H9 (cell line): ENCODE measurements around the gene COLQ. TPM values are rescaled to one million over a fixed set of nuclear protein-coding genes. Genes with fewer than 3 reads are reported as not detected.

Experiments
- DNase-seq: peaks from one replicate; pipeline ENCODE4 v3.0.0-alpha.2; 2017
- H2AFZ ChIP-seq: one replicate; pipeline ENCODE4 v1.6.1; 2013; ENCODE audit warnings: mild to moderate bottlenecking, low read length, control low read depth, moderate library complexity
- H2AK5ac ChIP-seq: 2 replicates; pipeline ENCODE4 v1.6.1; 2013; ENCODE audit warnings: low read length, control low read depth, mixed read lengths; ENCODE audit not compliant: insufficient read length
- H2BK120ac ChIP-seq: one replicate; pipeline ENCODE4 v1.6.1; 2013; ENCODE audit warnings: low read depth, mild to moderate bottlenecking, low read length, control low read depth, inconsistent platforms; ENCODE audit not compliant: poor library complexity, severe bottlenecking
- H2BK12ac ChIP-seq: 2 replicates; pipeline ENCODE4 v1.6.1; 2013; ENCODE audit warnings: low read length, control low read depth, mixed read lengths, low read depth; ENCODE audit not compliant: insufficient read length
- H2BK15ac ChIP-seq: 2 replicates; pipeline ENCODE4 v1.6.1; 2013; ENCODE audit warnings: low read depth, low read length, control low read depth
- H2BK20ac ChIP-seq: one replicate; pipeline ENCODE4 v1.6.1; 2013; ENCODE audit warnings: low read depth, mild to moderate bottlenecking, low read length, control low read depth, inconsistent platforms; ENCODE audit not compliant: poor library complexity, severe bottlenecking
- H2BK5ac ChIP-seq: 2 replicates; pipeline ENCODE4 v1.6.1; 2013; ENCODE audit warnings: low read length, control low read depth, mixed read lengths; ENCODE audit not compliant: insufficient read length
- H3K14ac ChIP-seq: 2 replicates; pipeline ENCODE4 v1.6.1; 2013; ENCODE audit warnings: low read length, control low read depth; ENCODE audit not compliant: insufficient read depth
- H3K18ac ChIP-seq: 2 replicates; pipeline ENCODE4 v1.6.1; 2013; ENCODE audit warnings: low read depth, mild to moderate bottlenecking, mixed read lengths, low read length, control low read depth; ENCODE audit not compliant: insufficient read length
- H3K23ac ChIP-seq: 2 replicates; pipeline ENCODE4 v1.6.1; 2013; ENCODE audit warnings: low read length, control low read depth, mixed read lengths, low read depth; ENCODE audit not compliant: insufficient read length
- H3K23me2 ChIP-seq: 2 replicates; pipeline ENCODE4 v1.6.1; 2013; ENCODE audit warnings: low read depth, mild to moderate bottlenecking, mixed read lengths, low read length, control low read depth; ENCODE audit not compliant: insufficient read length, poor library complexity, severe bottlenecking
- H3K27ac ChIP-seq: 2 replicates; pipeline ENCODE4 v1.5.1; 2013; ENCODE audit warnings: low read length, control low read depth, mixed read lengths, low read depth; ENCODE audit not compliant: insufficient read length
- H3K27me3 ChIP-seq: 2 replicates; pipeline ENCODE4 v1.6.1; 2013; ENCODE audit warnings: low read length, control low read depth, inconsistent platforms; ENCODE audit not compliant: insufficient read depth
- H3K4ac ChIP-seq: 2 replicates; pipeline ENCODE4 v1.6.1; 2013; ENCODE audit warnings: low read depth, mild to moderate bottlenecking, control low read depth, inconsistent platforms, low read length, moderate library complexity
- H3K4me1 ChIP-seq: 2 replicates; pipeline ENCODE4 v1.6.1; 2013; ENCODE audit warnings: low read length, control low read depth, inconsistent platforms; ENCODE audit not compliant: insufficient read depth
- H3K4me2 ChIP-seq: 2 replicates; pipeline ENCODE4 v1.6.1; 2013; ENCODE audit warnings: low read length, control low read depth, mixed read lengths; ENCODE audit not compliant: insufficient read length, insufficient read depth
- H3K56ac ChIP-seq: 2 replicates; pipeline ENCODE4 v1.6.1; 2013; ENCODE audit warnings: low read depth, mild to moderate bottlenecking, mixed read lengths, low read length, control low read depth; ENCODE audit not compliant: insufficient read length
- H3K79me1 ChIP-seq: 2 replicates; pipeline ENCODE4 v1.6.1; 2013; ENCODE audit warnings: low read depth, mild to moderate bottlenecking, moderate library complexity, low read length, control low read depth, inconsistent platforms; ENCODE audit not compliant: insufficient read depth, poor library complexity, severe bottlenecking
- H3K79me2 ChIP-seq: 2 replicates; pipeline ENCODE4 v1.6.1; 2013; ENCODE audit warnings: low read length, control low read depth, inconsistent platforms; ENCODE audit not compliant: insufficient read depth
- H3K9ac ChIP-seq: 2 replicates; pipeline ENCODE4 v1.6.1; 2013; ENCODE audit warnings: low read length, control low read depth, mixed read lengths; ENCODE audit not compliant: insufficient read length; ENCODE audit errors: extremely low read depth
- H3K9me3 ChIP-seq: one replicate; pipeline ENCODE4 v1.6.1; 2013; ENCODE audit warnings: low read depth, low read length, inconsistent platforms; ENCODE audit not compliant: control insufficient read depth
- H3T11ph ChIP-seq: one replicate; pipeline ENCODE4 v1.6.1; 2013; ENCODE audit warnings: mild to moderate bottlenecking, low read length, control low read depth, inconsistent platforms
- H4K20me1 ChIP-seq: one replicate; pipeline ENCODE4 v1.6.1; 2013; ENCODE audit not compliant: control insufficient read depth, insufficient read length, insufficient read depth
- H4K5ac ChIP-seq: 2 replicates; pipeline ENCODE4 v1.6.1; 2013; ENCODE audit warnings: low read depth, mild to moderate bottlenecking, mixed read lengths, low read length, control low read depth; ENCODE audit not compliant: insufficient read length
- H4K8ac ChIP-seq: replicated peaks from 2 replicates; pipeline ENCODE4 v1.6.1; 2013; ENCODE audit warnings: low read length, control low read depth, mixed read lengths, low read depth; ENCODE audit not compliant: insufficient read length
- H4K91ac ChIP-seq: 2 replicates; pipeline ENCODE4 v1.6.1; 2013; ENCODE audit warnings: low read depth, mild to moderate bottlenecking, moderate library complexity, mixed read lengths, low read length, control low read depth; ENCODE audit not compliant: insufficient read length
- H3K27ac Mint-ChIP-seq, 3 experiments: 2 replicates in 2 of 3; 3 replicates in 1 of 3; pipeline ENCODE4 v1.8.0; 2020 to 2021; ENCODE audit warnings: mixed read lengths in 3 of 3, mild to moderate bottlenecking in 1 of 3, moderate library complexity in 1 of 3
- H3K27me3 Mint-ChIP-seq: 2 replicates; pipeline ENCODE4 v1.8.0; 2021; ENCODE audit warnings: low read depth, mild to moderate bottlenecking, moderate library complexity, mixed read lengths
- H3K36me3 Mint-ChIP-seq, 3 experiments: 2 replicates in 2 of 3; 3 replicates in 1 of 3; pipeline ENCODE4 v1.8.0; 2020 to 2021; ENCODE audit warnings: low read depth in 3 of 3, mixed read lengths in 3 of 3; ENCODE audit not compliant: insufficient read depth in 1 of 3
- H3K4me1 Mint-ChIP-seq, 2 experiments: 2 replicates each; pipeline ENCODE4 v1.8.0; 2020; ENCODE audit warnings: mixed read lengths in 2 of 2
- H3K4me3 Mint-ChIP-seq, 2 experiments: 2 replicates in 1 of 2; 3 replicates in 1 of 2; pipeline ENCODE4 v1.8.0; 2020 to 2021; ENCODE audit warnings: mild to moderate bottlenecking in 2 of 2, mixed read lengths in 2 of 2, moderate library complexity in 1 of 2
- H3K9me3 Mint-ChIP-seq, 2 experiments: 2 replicates in 1 of 2; 3 replicates in 1 of 2; pipeline ENCODE4 v1.8.0; 2020; ENCODE audit warnings: mild to moderate bottlenecking in 2 of 2, mixed read lengths in 2 of 2, moderate library complexity in 1 of 2
- WGBS: extraction: QIAGEN DNeasy Blood & Tissue Kit; methylation state at CpG from one replicate; pipeline ENCODE4 v1.1.7; 2013; ENCODE audit warnings: missing lambda C conversion rate, low lambda C conversion rate, mixed read lengths; ENCODE audit not compliant: insufficient read length; ENCODE audit errors: extremely low coverage; 5-methylcytosine and 5-hydroxymethylcytosine counted together
- total RNA-seq: library from RNA; stranded (reverse); gene quantifications from 2 replicates; pipeline ENCODE4 v1.2.1, GENCODE V29; 2021
- TF ChIP-seq, protein P1 (sequence below): fragments of 200-600 bp; sonication (generic); conservative IDR thresholded peaks from 3 replicates; pipeline ENCODE4 v1.8.0; 2021; ENCODE audit warnings: antibody characterized with exemption, mild to moderate bottlenecking

Gene COLQ
- total RNA-seq, 1 experiment from 2014 or later, result 0.61 TPM

DNA sequence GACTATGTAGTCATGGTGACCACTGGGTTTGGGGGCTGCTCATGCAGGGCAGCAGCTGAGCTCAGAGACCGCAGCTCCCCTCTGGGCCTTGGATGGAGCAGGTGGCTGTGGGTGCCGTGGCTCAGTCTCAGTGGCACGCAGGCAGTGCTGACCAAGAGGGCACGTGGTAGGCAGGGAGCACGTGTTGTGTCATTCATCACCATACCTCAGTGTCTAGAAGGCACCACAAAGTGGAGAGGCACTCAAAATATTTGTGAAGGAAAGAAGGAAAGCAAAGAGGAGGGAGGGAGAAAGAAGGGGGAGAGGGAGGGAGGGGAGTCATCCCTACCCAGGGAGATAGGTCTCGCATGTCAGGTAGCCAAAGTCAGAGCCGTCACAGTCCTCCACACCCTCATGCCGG lies 68.0 kb downstream of the COLQ start:
- H3T11ph ChIP-seq, result no peak overlapping the region
- H2BK15ac ChIP-seq, result no peak overlapping the region
- no peaks in the 10 kb centered on the region for H3K23me2 ChIP-seq
- H3K14ac ChIP-seq, result no peak overlapping the region; the same call in 1 of the 2 replicates
- H3K9me3 Mint-ChIP-seq, result no peaks in the 10 kb centered on the region
- no peak overlapping the region for H3K9ac ChIP-seq
- H3K79me2 ChIP-seq, result no peaks in the 10 kb centered on the region
- H3K4me3 Mint-ChIP-seq, result no peak overlapping the region
- no peak overlapping the region for H2BK120ac ChIP-seq
- H2BK20ac ChIP-seq, result no peak overlapping the region
- H2AFZ ChIP-seq, result no peak overlapping the region
- H3K4ac ChIP-seq, result no peak overlapping the region
- no peak overlapping the region for H3K4me2 ChIP-seq
- WGBS, result no CpG with 5 or more reads among the region's 8 CpGs
- no peaks in the 10 kb centered on the region for H3K36me3 Mint-ChIP-seq
- no peaks in the 10 kb centered on the region for H3K4me1 ChIP-seq
- no peaks in the 10 kb centered on the region for H3K79me1 ChIP-seq
- no peak overlapping the region for H2AK5ac ChIP-seq
- H3K56ac ChIP-seq, result no peak overlapping the region
- H3K27me3 Mint-ChIP-seq, result no peaks in the 10 kb centered on the region; the same call in 1 of the 2 replicates
- no peak overlapping the region for H3K18ac ChIP-seq
- no peak for DNase-seq
- H3K27me3 ChIP-seq, result no peaks in the 10 kb centered on the region
- no peak overlapping the region for H4K91ac ChIP-seq
- H3K23ac ChIP-seq, result no peak overlapping the region
- no peak overlapping the region for H4K8ac ChIP-seq
- TF ChIP-seq, protein P1, sequence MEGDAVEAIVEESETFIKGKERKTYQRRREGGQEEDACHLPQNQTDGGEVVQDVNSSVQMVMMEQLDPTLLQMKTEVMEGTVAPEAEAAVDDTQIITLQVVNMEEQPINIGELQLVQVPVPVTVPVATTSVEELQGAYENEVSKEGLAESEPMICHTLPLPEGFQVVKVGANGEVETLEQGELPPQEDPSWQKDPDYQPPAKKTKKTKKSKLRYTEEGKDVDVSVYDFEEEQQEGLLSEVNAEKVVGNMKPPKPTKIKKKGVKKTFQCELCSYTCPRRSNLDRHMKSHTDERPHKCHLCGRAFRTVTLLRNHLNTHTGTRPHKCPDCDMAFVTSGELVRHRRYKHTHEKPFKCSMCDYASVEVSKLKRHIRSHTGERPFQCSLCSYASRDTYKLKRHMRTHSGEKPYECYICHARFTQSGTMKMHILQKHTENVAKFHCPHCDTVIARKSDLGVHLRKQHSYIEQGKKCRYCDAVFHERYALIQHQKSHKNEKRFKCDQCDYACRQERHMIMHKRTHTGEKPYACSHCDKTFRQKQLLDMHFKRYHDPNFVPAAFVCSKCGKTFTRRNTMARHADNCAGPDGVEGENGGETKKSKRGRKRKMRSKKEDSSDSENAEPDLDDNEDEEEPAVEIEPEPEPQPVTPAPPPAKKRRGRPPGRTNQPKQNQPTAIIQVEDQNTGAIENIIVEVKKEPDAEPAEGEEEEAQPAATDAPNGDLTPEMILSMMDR, result no peak
- no peaks in the 10 kb centered on the region for H4K20me1 ChIP-seq
- peaks cover 3% of the 10 kb centered on the region in 2 experiments; a peak in 1 of 4 replicates for H3K4me1 Mint-ChIP-seq
- H3K9me3 ChIP-seq, result no peaks in the 10 kb centered on the region
- no peak overlapping the region for H2BK5ac ChIP-seq
- no peak overlapping the region for H3K27ac Mint-ChIP-seq
- no peak overlapping the region for H2BK12ac ChIP-seq
- H4K5ac ChIP-seq, result no peak overlapping the region
- no peak overlapping the region for H3K27ac ChIP-seq
